Neuronal stem cell (in vitro differentiated cells): ENCODE data around the gene MBP.
A peak's percentile ranks its signal among the peaks of the same experiment; 100 is the strongest.

Experiments
- DNase-seq: peaks from one replicate; pipeline ENCODE4 v3.0.0-alpha.2; 2013; ENCODE audit warnings: low spot score
- H2AFZ ChIP-seq: one replicate; pipeline ENCODE4 v1.6.1; 2013; ENCODE audit warnings: mild to moderate bottlenecking, low read length, inconsistent platforms
- H2AK5ac ChIP-seq: 2 replicates; pipeline ENCODE4 v1.6.1; 2013; ENCODE audit warnings: low read depth, mild to moderate bottlenecking, inconsistent platforms, low read length, moderate library complexity, mixed read lengths
- H2BK120ac ChIP-seq: 2 replicates; pipeline ENCODE4 v1.6.1; 2013; ENCODE audit warnings: low read depth, mild to moderate bottlenecking, inconsistent platforms, low read length, moderate library complexity, mixed read lengths
- H2BK12ac ChIP-seq: one replicate; pipeline ENCODE4 v1.6.1; 2013; ENCODE audit warnings: low read length, inconsistent platforms
- H2BK15ac ChIP-seq: 2 replicates; pipeline ENCODE4 v1.6.1; 2013; ENCODE audit warnings: mild to moderate bottlenecking, low read length, inconsistent platforms, mixed read lengths
- H2BK5ac ChIP-seq: one replicate; pipeline ENCODE4 v1.6.1; 2013; ENCODE audit warnings: inconsistent platforms, mild to moderate bottlenecking, low read length, moderate library complexity
- H3K14ac ChIP-seq: one replicate; pipeline ENCODE4 v1.6.1; 2013; ENCODE audit warnings: low read length, inconsistent platforms
- H3K18ac ChIP-seq: 2 replicates; pipeline ENCODE4 v1.6.1; 2013; ENCODE audit warnings: low read length, inconsistent platforms
- H3K23ac ChIP-seq: 2 replicates; pipeline ENCODE4 v1.6.1; 2013; ENCODE audit warnings: low read depth, mild to moderate bottlenecking, mixed read lengths, low read length, inconsistent platforms; ENCODE audit not compliant: poor library complexity
- H3K27ac ChIP-seq: replicated peaks from 3 replicates; pipeline ENCODE4 v1.5.1; 2013; ENCODE audit warnings: low read length, inconsistent platforms
- H3K27me3 ChIP-seq, 3 experiments: 2 replicates each; pipeline ENCODE4 v1.6.1; 2013; ENCODE audit warnings: low read length in 3 of 3, mild to moderate bottlenecking in 2 of 3, inconsistent platforms in 1 of 3, low read depth in 1 of 3, mixed read lengths in 1 of 3, moderate library complexity in 1 of 3; ENCODE audit not compliant: control insufficient read depth in 3 of 3, insufficient read depth in 3 of 3
- H3K36me3 ChIP-seq, 2 donors: replicated peaks in 1 of 2; 2 replicates each; pipeline ENCODE4 v1.6.1; 2013; ENCODE audit warnings: low read length in 2 of 2; ENCODE audit not compliant: control insufficient read depth in 2 of 2, insufficient read depth in 2 of 2
- H3K4ac ChIP-seq: 2 replicates; pipeline ENCODE4 v1.6.1; 2013; ENCODE audit warnings: inconsistent platforms, mild to moderate bottlenecking, low read length, moderate library complexity
- H3K4me1 ChIP-seq, 2 donors: 1 replicate in 1 of 2; 2 replicates in 1 of 2; pipeline ENCODE4 v1.6.1; 2013; ENCODE audit warnings: low read length in 2 of 2, low read depth in 1 of 2; ENCODE audit not compliant: control insufficient read depth in 2 of 2, insufficient read depth in 1 of 2
- H3K4me2 ChIP-seq: one replicate; pipeline ENCODE4 v1.6.1; 2013; ENCODE audit warnings: mild to moderate bottlenecking, low read length, inconsistent platforms; ENCODE audit not compliant: insufficient read depth, poor library complexity, severe bottlenecking
- H3K4me3 ChIP-seq, 2 donors: 2 replicates each; pipeline ENCODE4 v1.5.1; 2013; ENCODE audit warnings: low read length in 2 of 2, mild to moderate bottlenecking in 2 of 2, inconsistent platforms in 1 of 2, moderate library complexity in 1 of 2
- H3K79me1 ChIP-seq: one replicate; pipeline ENCODE4 v1.6.1; 2013; ENCODE audit warnings: low read depth, mild to moderate bottlenecking, inconsistent platforms, low read length, moderate library complexity
- H3K9ac ChIP-seq: one replicate; pipeline ENCODE4 v1.6.1; 2013; ENCODE audit warnings: mild to moderate bottlenecking, low read depth, low read length, inconsistent platforms; ENCODE audit not compliant: poor library complexity
- H3K9me3 ChIP-seq, 2 donors: replicated peaks in 1 of 2; 2 replicates each; pipeline versions ENCODE3 to v1.6.1; 2013; ENCODE audit warnings: low read length in 2 of 2, mild to moderate bottlenecking in 2 of 2, inconsistent platforms in 1 of 2, low read depth in 1 of 2, mixed read lengths in 1 of 2, moderate library complexity in 1 of 2; ENCODE audit not compliant: control insufficient read depth in 2 of 2, insufficient read depth in 1 of 2
- H4K8ac ChIP-seq: one replicate; pipeline ENCODE4 v1.6.1; 2013; ENCODE audit warnings: low read depth, mild to moderate bottlenecking, inconsistent platforms, low read length, moderate library complexity
- H4K91ac ChIP-seq: one replicate; pipeline ENCODE4 v1.6.1; 2013; ENCODE audit warnings: low read length, low read depth, mild to moderate bottlenecking, inconsistent platforms; ENCODE audit not compliant: poor library complexity
- WGBS, 2 donors: extraction: QIAGEN DNeasy Blood & Tissue Kit; methylation state at CpG; one replicate each; pipeline ENCODE4 v1.1.7; 2013; ENCODE audit warnings: missing lambda C conversion rate in 2 of 2, mixed read lengths in 1 of 2; ENCODE audit not compliant: insufficient read length in 2 of 2, insufficient replicate concordance in 1 of 2; ENCODE audit errors: extremely low coverage in 2 of 2; 5-methylcytosine and 5-hydroxymethylcytosine counted together

The MBP gene

DNA sequence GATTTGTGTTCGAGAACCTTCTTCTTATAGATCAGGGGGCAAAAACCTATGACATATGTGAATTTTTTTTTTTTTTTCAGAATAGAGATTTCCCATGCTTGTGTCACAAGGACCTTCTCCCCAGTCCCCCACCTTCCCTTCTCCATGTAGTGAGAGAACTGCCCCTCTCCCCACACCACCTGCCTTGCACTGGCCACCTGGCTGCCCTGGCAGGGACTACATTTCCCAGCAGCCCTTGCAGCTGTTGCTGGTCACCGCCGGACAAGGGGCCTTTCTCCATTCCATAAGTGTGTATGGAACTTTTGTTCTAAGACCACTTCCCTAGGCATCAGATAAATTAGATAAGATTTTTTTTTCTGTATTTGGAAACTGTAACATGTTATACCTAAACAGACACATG lies 22.2 kb downstream of the MBP start:
- Histone ChIP-seq H2BK12ac (no peak overlapping the region), H3K9ac (no peak overlapping the region), H2BK120ac (no peak overlapping the region), H3K4me2 (no peak overlapping the region), H3K18ac (no peak overlapping the region), H3K79me1 (no peaks in the 10 kb centered on the region), H3K36me3 (no peaks in the 10 kb centered on the region), H2BK5ac (no peak overlapping the region), H3K23ac (no peak overlapping the region), H3K14ac (no peak overlapping the region), H3K9me3 (no peaks in the 10 kb centered on the region), H4K8ac (no peak overlapping the region), H4K91ac (no peak overlapping the region), H2BK15ac (no peak overlapping the region), H3K27me3 (no peaks in the 10 kb centered on the region), H3K27ac (no peak overlapping the region), H3K4me1 (peaks cover 5 to 9% of the 10 kb centered on the region in 2 donors), H3K4ac (no peak overlapping the region), H3K4me3 (no peak overlapping the region), H2AFZ (no peak overlapping the region), H2AK5ac (no peak overlapping the region)
- no peak for DNase-seq
- no CpG with 5 or more reads among the region's 3 CpGs for WGBS, 2 donors

DNA sequence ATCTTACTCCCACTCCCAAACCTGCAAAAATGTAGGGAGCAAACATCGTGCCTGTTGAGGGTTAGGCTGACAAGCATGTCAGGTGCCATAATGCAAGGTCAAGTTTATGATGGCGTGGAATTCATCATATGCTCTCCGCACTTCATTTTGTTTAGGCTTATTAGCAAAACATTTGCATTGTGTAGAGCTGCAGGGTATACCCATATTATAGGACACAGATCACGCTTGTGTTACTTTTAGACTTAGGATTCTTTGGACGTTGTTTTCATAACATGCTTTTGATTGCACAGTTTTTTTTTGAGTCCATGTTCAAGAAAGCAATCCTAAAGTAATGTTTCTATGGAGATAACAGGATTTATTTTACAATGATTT lies 22.9 kb downstream of the MBP start:
- no peak overlapping the region for H3K4me3 ChIP-seq
- WGBS, 2 donors, result no CpG with 5 or more reads among the region's 5 CpGs
- H3K36me3 ChIP-seq, result no peaks in the 10 kb centered on the region
- H2AK5ac ChIP-seq, result no peak overlapping the region
- H2BK15ac ChIP-seq, result no peak overlapping the region
- H2BK5ac ChIP-seq, result no peak overlapping the region
- no peak overlapping the region for H3K18ac ChIP-seq
- no peak overlapping the region for H3K27ac ChIP-seq
- no peaks in the 10 kb centered on the region for H3K27me3 ChIP-seq
- no peak overlapping the region for H3K14ac ChIP-seq
- H3K9ac ChIP-seq, result no peak overlapping the region
- H3K4ac ChIP-seq, result no peak overlapping the region
- no peak overlapping the region for H2BK120ac ChIP-seq
- H4K91ac ChIP-seq, result no peak overlapping the region
- no peak overlapping the region for H4K8ac ChIP-seq
- H2BK12ac ChIP-seq, result no peak overlapping the region
- H2AFZ ChIP-seq, result no peak overlapping the region
- H3K4me1 ChIP-seq, result peaks cover 5 to 6% of the 10 kb centered on the region in 2 donors
- H3K23ac ChIP-seq, result no peak overlapping the region
- no peaks in the 10 kb centered on the region for H3K79me1 ChIP-seq
- no peak overlapping the region for H3K4me2 ChIP-seq
- no peak for DNase-seq
- no peaks in the 10 kb centered on the region for H3K9me3 ChIP-seq

DNA sequence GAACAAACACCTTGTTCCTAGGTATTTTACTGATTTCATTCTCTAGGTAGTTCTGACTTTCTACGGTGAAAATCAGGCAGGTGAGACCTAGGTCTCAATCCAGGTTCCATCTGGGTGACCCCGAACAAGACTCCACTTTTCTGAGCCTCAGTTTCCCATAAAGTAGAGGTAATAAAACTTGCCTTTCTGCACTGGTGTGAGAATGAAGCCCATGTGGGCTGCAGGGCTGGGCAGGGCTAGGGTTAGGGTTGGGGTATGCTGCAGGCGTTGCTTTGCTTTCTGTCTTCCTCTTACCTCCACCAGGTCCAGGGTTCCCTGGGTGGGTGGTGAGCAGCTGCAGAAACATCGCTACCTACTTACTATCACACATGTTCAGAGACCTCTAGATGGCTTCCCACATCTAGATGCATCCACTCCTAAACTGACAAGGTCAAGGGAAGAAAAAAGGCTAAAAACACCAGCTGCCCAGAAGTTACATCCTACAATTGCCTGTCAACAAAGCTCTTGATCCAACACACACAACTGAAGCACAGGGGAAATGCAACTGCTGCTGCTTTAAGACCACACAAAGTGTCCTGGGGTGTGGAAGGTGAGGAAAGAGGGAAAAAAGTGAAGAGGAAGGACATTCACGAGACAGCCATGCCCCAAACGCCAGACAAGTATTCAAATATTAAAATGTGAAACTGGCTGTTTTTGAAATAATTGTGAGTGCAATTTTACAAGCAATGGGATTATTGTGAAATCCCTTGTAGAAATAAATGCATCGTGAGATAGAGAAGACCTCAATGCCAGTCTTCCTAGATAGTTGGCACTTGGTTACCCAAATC lies 23.5 kb downstream of the MBP start:
- no peak overlapping the region for H2BK120ac ChIP-seq
- H3K4me3 ChIP-seq, result no peak overlapping the region
- H3K9ac ChIP-seq, result no peak overlapping the region
- no peak overlapping the region for H3K27ac ChIP-seq
- H3K36me3 ChIP-seq, result no peaks in the 10 kb centered on the region
- no CpG with 5 or more reads among the region's 7 CpGs for WGBS, 2 donors
- H2AK5ac ChIP-seq, result no peak overlapping the region
- no peak overlapping the region for H4K91ac ChIP-seq
- H3K14ac ChIP-seq, result no peak overlapping the region
- no peak overlapping the region for H2BK12ac ChIP-seq
- H3K4me2 ChIP-seq, result no peak overlapping the region
- DNase-seq, result no peak
- H3K23ac ChIP-seq, result no peak overlapping the region
- H2BK5ac ChIP-seq, result no peak overlapping the region
- no peaks in the 10 kb centered on the region for H3K27me3 ChIP-seq
- no peak overlapping the region for H3K18ac ChIP-seq
- H3K4ac ChIP-seq, result no peak overlapping the region
- no peak overlapping the region for H4K8ac ChIP-seq
- H3K79me1 ChIP-seq, result no peaks in the 10 kb centered on the region
- H2AFZ ChIP-seq, result no peak overlapping the region
- H3K9me3 ChIP-seq, result no peaks in the 10 kb centered on the region
- H2BK15ac ChIP-seq, result no peak overlapping the region
- peaks cover 5 to 6% of the 10 kb centered on the region in 2 donors for H3K4me1 ChIP-seq

DNA sequence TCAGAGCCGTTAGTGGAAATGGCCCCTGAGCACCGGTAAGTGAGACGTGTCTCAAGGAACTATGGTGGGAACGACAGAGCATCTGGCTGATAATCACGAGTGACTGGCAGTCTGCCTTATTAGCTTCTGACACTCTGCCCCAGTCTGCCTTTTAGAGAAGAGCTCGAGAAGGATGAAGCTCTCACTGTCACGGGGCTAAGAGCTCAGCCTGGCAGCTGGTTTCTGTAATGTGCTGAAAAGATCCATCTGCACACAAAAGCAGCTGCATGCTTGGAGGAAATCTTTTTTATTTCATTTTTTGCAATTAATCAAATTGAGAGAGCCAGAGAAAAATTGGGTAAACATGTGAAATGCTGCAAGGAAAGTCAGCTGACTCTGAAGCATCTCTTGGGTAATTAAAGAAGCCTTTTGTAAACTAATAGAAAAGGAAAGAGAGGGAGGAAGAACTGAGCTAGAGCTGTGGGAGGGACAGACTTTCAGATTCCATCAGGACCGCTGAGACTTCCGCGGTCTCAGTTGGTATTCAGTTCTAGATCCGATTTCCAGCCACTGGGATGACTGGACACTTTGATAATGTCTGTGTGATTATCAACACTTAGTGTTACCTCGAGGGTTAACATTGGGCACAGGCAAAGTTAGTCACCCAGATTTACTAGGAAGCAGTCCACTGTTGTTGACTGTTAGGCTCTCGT lies 24.4 kb downstream of the MBP start:
- Histone ChIP-seq H2AK5ac (no peak overlapping the region), H3K23ac (no peak overlapping the region), H2BK5ac (no peak overlapping the region), H3K18ac (no peak overlapping the region), H3K79me1 (no peaks in the 10 kb centered on the region), H2BK12ac (no peak overlapping the region), H3K4ac (no peak overlapping the region), H3K36me3 (no peaks in the 10 kb centered on the region), H2BK120ac (no peak overlapping the region), H3K4me3 (no peak overlapping the region), H2BK15ac (no peak overlapping the region), H3K27me3 (no peaks in the 10 kb centered on the region), H4K91ac (no peak overlapping the region), H3K4me1 (peaks cover 5 to 6% of the 10 kb centered on the region in 2 donors), H3K9me3 (no peaks in the 10 kb centered on the region), H3K4me2 (no peak overlapping the region), H3K9ac (no peak overlapping the region), H2AFZ (peak overlapping the region; percentile 44), H3K27ac (peak overlapping the region; percentile 15), H4K8ac (no peak overlapping the region), H3K14ac (no peak overlapping the region)
- no CpG with 5 or more reads among the region's 13 CpGs for WGBS, 2 donors
- no peak for DNase-seq
